ENCODE data around the gene FBXO33. TPM values are rescaled to one million over a fixed set of nuclear protein-coding genes. Genes with fewer than 3 reads are reported as not detected.
A peak's percentile ranks its signal among the peaks of the same experiment; 100 is the strongest.

The FBXO33 gene
- total RNA-seq, 1 experiment from 2014 or later: 6.6 TPM

DNA sequence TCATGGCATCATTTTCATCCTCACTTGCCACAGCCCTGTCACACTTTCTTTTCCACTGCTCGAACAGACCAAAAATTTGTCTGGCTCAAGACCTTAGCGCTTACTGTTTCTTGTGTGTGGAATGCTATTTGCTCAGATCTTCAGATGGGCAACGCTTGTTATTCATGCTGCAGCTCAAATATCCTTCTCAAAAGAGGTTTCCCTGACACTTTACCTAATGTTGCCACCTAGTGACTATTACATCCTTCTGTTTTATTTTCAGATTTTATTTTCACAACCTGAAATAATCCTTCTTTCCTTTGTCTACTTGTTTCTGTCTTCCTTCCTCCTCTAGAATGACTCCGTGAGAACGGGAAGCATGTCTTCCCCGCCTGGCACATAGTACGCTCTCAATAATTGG is 5.6 kb downstream of the FBXO33 start:
- Histone ChIP-seq H3K9me3 (ENCODE audit: control insufficient read depth, insufficient read depth, low read depth, low read length) (no peaks in the 10 kb centered on the region), H3K27ac (ENCODE audit: low read length) (no peak overlapping the region), H3K4me3 (ENCODE audit: low read depth in 2 of 2, low read length in 2 of 2) (no peak overlapping the region), H3K36me3 (ENCODE audit: control insufficient read depth, insufficient read depth, low read length) (no peaks in the 10 kb centered on the region; the same call in 1 of the 2 replicates), H3K27me3 (ENCODE audit: control insufficient read depth, insufficient read depth, low read length) (no peaks in the 10 kb centered on the region), H3K4me1 (ENCODE audit: control insufficient read depth, insufficient read depth, low read length) (peaks cover 14% of the 10 kb centered on the region)
- TF ChIP-seq, protein P1, sequence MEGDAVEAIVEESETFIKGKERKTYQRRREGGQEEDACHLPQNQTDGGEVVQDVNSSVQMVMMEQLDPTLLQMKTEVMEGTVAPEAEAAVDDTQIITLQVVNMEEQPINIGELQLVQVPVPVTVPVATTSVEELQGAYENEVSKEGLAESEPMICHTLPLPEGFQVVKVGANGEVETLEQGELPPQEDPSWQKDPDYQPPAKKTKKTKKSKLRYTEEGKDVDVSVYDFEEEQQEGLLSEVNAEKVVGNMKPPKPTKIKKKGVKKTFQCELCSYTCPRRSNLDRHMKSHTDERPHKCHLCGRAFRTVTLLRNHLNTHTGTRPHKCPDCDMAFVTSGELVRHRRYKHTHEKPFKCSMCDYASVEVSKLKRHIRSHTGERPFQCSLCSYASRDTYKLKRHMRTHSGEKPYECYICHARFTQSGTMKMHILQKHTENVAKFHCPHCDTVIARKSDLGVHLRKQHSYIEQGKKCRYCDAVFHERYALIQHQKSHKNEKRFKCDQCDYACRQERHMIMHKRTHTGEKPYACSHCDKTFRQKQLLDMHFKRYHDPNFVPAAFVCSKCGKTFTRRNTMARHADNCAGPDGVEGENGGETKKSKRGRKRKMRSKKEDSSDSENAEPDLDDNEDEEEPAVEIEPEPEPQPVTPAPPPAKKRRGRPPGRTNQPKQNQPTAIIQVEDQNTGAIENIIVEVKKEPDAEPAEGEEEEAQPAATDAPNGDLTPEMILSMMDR (IDR thresholded peaks at IDR 0.05): peak; percentile 47
- TF ChIP-seq POLR2AphosphoS5 (IDR thresholded peaks at IDR 0.05; ENCODE audit: low read depth, low read length) (no peak), SIN3A (IDR thresholded peaks at IDR 0.05; ENCODE audit: borderline replicate concordance, insufficient read depth, low read depth, low read length) (no peak)
- POLR2A ChIA-PET: interaction anchor here (0.6 kb wide), 1 partner anchor 10 kb away, joined by 4 read pairs; no protein-coding TSS in a partner anchor
- CTCF ChIA-PET: interaction anchor here (0.5 to 0.6 kb wide), 3 partner anchors 19 to 194 kb away, joined by 3 read pairs; no protein-coding TSS in a partner anchor
- no peak for ATAC-seq
- in situ Hi-C loops (cut with HindIII; ENCODE audit: low pct_unique_long_range_greater_than_20kb, low sequenced_read_pairs): no loop called here
- DNase-seq (ENCODE audit: low read depth, low spot score): peak; percentile 17
- no TSS peak for BruUV-seq (replicated peaks)
- intact Hi-C loops (cut with micrococcal nuclease; ENCODE audit: unreplicated experiment): no loop called here

DNA sequence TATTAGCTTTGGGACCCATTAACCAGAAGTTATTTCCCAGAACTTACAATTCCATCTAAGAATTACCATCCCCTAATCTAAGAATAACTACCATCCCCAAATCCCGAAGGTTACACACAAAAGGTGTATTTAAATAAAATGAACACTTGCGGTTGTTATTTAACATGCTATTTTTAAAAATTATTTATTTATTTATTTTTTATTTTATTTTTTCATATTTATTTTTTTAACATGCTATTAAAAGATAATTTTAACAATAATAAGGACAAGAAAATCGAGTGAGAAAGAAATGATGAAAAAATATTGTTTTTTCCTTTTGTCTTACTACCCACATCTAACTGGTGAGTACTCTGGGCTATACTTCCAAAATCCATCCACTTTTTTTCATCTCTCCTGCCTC is 6.3 kb downstream of the FBXO33 start:
- H3K4me3 ChIP-seq (ENCODE audit: low read depth in 2 of 2, low read length in 2 of 2): no peak overlapping the region
- intact Hi-C loops (cut with micrococcal nuclease; ENCODE audit: unreplicated experiment): no loop called here
- no peaks in the 10 kb centered on the region for H3K36me3 ChIP-seq (ENCODE audit: control insufficient read depth, insufficient read depth, low read length)
- in situ Hi-C loops (cut with HindIII; ENCODE audit: low pct_unique_long_range_greater_than_20kb, low sequenced_read_pairs): no loop called here
- H3K4me1 ChIP-seq (ENCODE audit: control insufficient read depth, insufficient read depth, low read length): peaks cover 14% of the 10 kb centered on the region
- ChIA-PET POLR2A (interaction anchor here (0.5 kb wide), 1 partner anchor 28 kb away, joined by 3 read pairs; no protein-coding TSS in a partner anchor), CTCF (interaction anchor here (0.5 to 0.6 kb wide), 3 partner anchors 19 to 194 kb away, joined by 3 read pairs; no protein-coding TSS in a partner anchor)
- H3K27me3 ChIP-seq (ENCODE audit: control insufficient read depth, insufficient read depth, low read length): no peaks in the 10 kb centered on the region
- TF ChIP-seq TCF7L2 (IDR thresholded peaks at IDR 0.05; ENCODE audit: low read depth, low read length) (no peak), POLR2AphosphoS5 (IDR thresholded peaks at IDR 0.05; ENCODE audit: low read depth, low read length) (no peak), SIN3A (IDR thresholded peaks at IDR 0.05; ENCODE audit: borderline replicate concordance, insufficient read depth, low read depth, low read length) (no peak)
- TF ChIP-seq, protein P2, sequence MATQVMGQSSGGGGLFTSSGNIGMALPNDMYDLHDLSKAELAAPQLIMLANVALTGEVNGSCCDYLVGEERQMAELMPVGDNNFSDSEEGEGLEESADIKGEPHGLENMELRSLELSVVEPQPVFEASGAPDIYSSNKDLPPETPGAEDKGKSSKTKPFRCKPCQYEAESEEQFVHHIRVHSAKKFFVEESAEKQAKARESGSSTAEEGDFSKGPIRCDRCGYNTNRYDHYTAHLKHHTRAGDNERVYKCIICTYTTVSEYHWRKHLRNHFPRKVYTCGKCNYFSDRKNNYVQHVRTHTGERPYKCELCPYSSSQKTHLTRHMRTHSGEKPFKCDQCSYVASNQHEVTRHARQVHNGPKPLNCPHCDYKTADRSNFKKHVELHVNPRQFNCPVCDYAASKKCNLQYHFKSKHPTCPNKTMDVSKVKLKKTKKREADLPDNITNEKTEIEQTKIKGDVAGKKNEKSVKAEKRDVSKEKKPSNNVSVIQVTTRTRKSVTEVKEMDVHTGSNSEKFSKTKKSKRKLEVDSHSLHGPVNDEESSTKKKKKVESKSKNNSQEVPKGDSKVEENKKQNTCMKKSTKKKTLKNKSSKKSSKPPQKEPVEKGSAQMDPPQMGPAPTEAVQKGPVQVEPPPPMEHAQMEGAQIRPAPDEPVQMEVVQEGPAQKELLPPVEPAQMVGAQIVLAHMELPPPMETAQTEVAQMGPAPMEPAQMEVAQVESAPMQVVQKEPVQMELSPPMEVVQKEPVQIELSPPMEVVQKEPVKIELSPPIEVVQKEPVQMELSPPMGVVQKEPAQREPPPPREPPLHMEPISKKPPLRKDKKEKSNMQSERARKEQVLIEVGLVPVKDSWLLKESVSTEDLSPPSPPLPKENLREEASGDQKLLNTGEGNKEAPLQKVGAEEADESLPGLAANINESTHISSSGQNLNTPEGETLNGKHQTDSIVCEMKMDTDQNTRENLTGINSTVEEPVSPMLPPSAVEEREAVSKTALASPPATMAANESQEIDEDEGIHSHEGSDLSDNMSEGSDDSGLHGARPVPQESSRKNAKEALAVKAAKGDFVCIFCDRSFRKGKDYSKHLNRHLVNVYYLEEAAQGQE (IDR thresholded peaks at IDR 0.05; ENCODE audit: insufficient read depth in 1 of 2, low read depth in 2 of 2, low read length in 1 of 2): no peak
- TF ChIP-seq, protein P1 (IDR thresholded peaks at IDR 0.05): no peak
- BruUV-seq (replicated peaks): no TSS peak
- no peak overlapping the region for H3K27ac ChIP-seq (ENCODE audit: low read length)
- DNase-seq (ENCODE audit: low read depth, low spot score) (no peak), ATAC-seq (no peak)
- no peaks in the 10 kb centered on the region for H3K9me3 ChIP-seq (ENCODE audit: control insufficient read depth, insufficient read depth, low read depth, low read length)
